Parathyroid adenoma (tissue), 2 donors: Measurements from ENCODE around the gene HBA2.

ENCODE experiments used
- H2AFZ ChIP-seq: fragments of 300-600 bp; sonication (generic); one replicate; pipeline ENCODE4 v1.7.0; 2017; ENCODE audit warnings: antibody characterized with exemption, mild to moderate bottlenecking
- H3K27ac ChIP-seq: fragments of 300-600 bp; sonication (generic); one replicate; pipeline ENCODE4 v1.7.0; 2017
- H3K27me3 ChIP-seq: fragments of 300-600 bp; sonication (generic); one replicate; pipeline ENCODE4 v1.7.0; 2017; ENCODE audit warnings: low read length; ENCODE audit not compliant: control insufficient read depth, insufficient read depth
- H3K36me3 ChIP-seq: fragments of 300-600 bp; sonication (generic); one replicate; pipeline ENCODE4 v1.7.0; 2017; ENCODE audit warnings: low read length; ENCODE audit not compliant: control insufficient read depth, insufficient read depth
- H3K4me1 ChIP-seq: fragments of 300-600 bp; sonication (generic); one replicate; pipeline ENCODE4 v1.7.0; 2017; ENCODE audit warnings: control low read depth
- H3K4me2 ChIP-seq: fragments of 300-600 bp; sonication (generic); one replicate; pipeline ENCODE4 v1.7.0; 2017; ENCODE audit warnings: low read length
- H3K4me3 ChIP-seq: fragments of 300-600 bp; sonication (generic); one replicate; pipeline ENCODE4 v1.7.0; 2017; ENCODE audit warnings: low read depth, low read length
- H3K79me2 ChIP-seq: fragments of 300-600 bp; sonication (generic); one replicate; pipeline ENCODE4 v1.7.0; 2017; ENCODE audit warnings: control low read depth
- H3K9ac ChIP-seq: fragments of 300-600 bp; sonication (generic); one replicate; pipeline ENCODE4 v1.7.0; 2017; ENCODE audit warnings: mild to moderate bottlenecking
- H3K9me3 ChIP-seq: fragments of 300-600 bp; sonication (generic); one replicate; pipeline ENCODE4 v1.7.0; 2017; ENCODE audit warnings: low read length; ENCODE audit not compliant: control insufficient read depth
- CTCF ChIP-seq: fragments of 300-600 bp; sonication (generic); IDR thresholded peaks from one replicate; pipeline ENCODE4 v1.7.0; 2017; ENCODE audit warnings: antibody characterized with exemption, mild to moderate bottlenecking
- donor health status: primary hyperparathyroidism.

HBA2 gene

GRCh38 chr16:181565-182021 lies 8.9 kb downstream of the HBA2 start:
- H3K36me3 ChIP-seq: no peaks in the 10 kb centered on the region
- no peaks in the 10 kb centered on the region for H3K79me2 ChIP-seq
- no peak overlapping the region for H3K9ac ChIP-seq
- no peak overlapping the region for H3K4me3 ChIP-seq
- H3K27me3 ChIP-seq: peaks cover 6% of the 10 kb centered on the region
- H2AFZ ChIP-seq: no peak overlapping the region
- no peak overlapping the region for H3K27ac ChIP-seq
- no peaks in the 10 kb centered on the region for H3K9me3 ChIP-seq
- H3K4me2 ChIP-seq: no peak overlapping the region
- H3K4me1 ChIP-seq: peaks cover 9% of the 10 kb centered on the region
- TF ChIP-seq CTCF: peak; percentile 94

GRCh38 chr16:183005-183404 lies 10.3 kb downstream of the HBA2 start:
- Histone ChIP-seq H3K4me2 (no peak overlapping the region), H2AFZ (no peak overlapping the region), H3K9me3 (no peaks in the 10 kb centered on the region), H3K27me3 (peaks cover 1% of the 10 kb centered on the region), H3K27ac (no peak overlapping the region), H3K79me2 (no peaks in the 10 kb centered on the region), H3K4me1 (peaks cover 9% of the 10 kb centered on the region), H3K9ac (no peak overlapping the region), H3K36me3 (no peaks in the 10 kb centered on the region), H3K4me3 (no peak overlapping the region)
- no peak for TF ChIP-seq CTCF

- H3K4me1 ChIP-seq: peaks cover 9% of the 10 kb centered on the region
- no peak overlapping the region for H3K4me2 ChIP-seq
- no peak overlapping the region for H3K4me3 ChIP-seq
- no peaks in the 10 kb centered on the region for H3K36me3 ChIP-seq
- H3K27ac ChIP-seq: no peak overlapping the region
- no peak overlapping the region for H2AFZ ChIP-seq
- H3K79me2 ChIP-seq: no peaks in the 10 kb centered on the region
- no peak overlapping the region for H3K9ac ChIP-seq
- no peaks in the 10 kb centered on the region for H3K27me3 ChIP-seq
- no peaks in the 10 kb centered on the region for H3K9me3 ChIP-seq
- TF ChIP-seq CTCF: no peak
Measured at GRCh38 chr16:185213-185612, 12.5 kb downstream of the HBA2 start.

GRCh38 chr16:185691-186090 lies 13.0 kb downstream of the HBA2 start:
- Histone ChIP-seq H3K9ac (no peak overlapping the region), H3K27ac (no peak overlapping the region), H3K36me3 (no peaks in the 10 kb centered on the region), H3K4me2 (no peak overlapping the region), H3K4me1 (peaks cover 9% of the 10 kb centered on the region), H2AFZ (no peak overlapping the region), H3K79me2 (no peaks in the 10 kb centered on the region), H3K27me3 (no peaks in the 10 kb centered on the region), H3K9me3 (no peaks in the 10 kb centered on the region), H3K4me3 (no peak overlapping the region)
- TF ChIP-seq CTCF: no peak

- Histone ChIP-seq H3K9ac (no peak overlapping the region), H2AFZ (no peak overlapping the region), H3K9me3 (no peaks in the 10 kb centered on the region), H3K4me2 (no peak overlapping the region), H3K36me3 (no peaks in the 10 kb centered on the region), H3K79me2 (no peaks in the 10 kb centered on the region), H3K4me3 (no peak overlapping the region), H3K4me1 (no peaks in the 10 kb centered on the region), H3K27me3 (no peaks in the 10 kb centered on the region), H3K27ac (no peak overlapping the region)
- TF ChIP-seq CTCF: no peak
Measured at GRCh38 chr16:187330-187729, 14.7 kb downstream of the HBA2 start.
